Type B pancreatic cell (in vitro differentiated cells): Measurements from ENCODE around the gene ATG3. TPM values are rescaled to one million over a fixed set of nuclear protein-coding genes. Genes with fewer than 3 reads are reported as not detected.
"Not testable (repeated sequence)": the region's sequence is repeated elsewhere in the genome, so short reads cannot be mapped to it uniquely, and the experiment has no call there.

ENCODE experiments used
- DNase-seq: peaks from one replicate; pipeline ENCODE4 v3.0.0; 2021; ENCODE audit warnings: mixed read lengths; ENCODE audit not compliant: unreplicated experiment; ENCODE audit errors: extremely low spot score
- H3K27ac Mint-ChIP-seq: 2 replicates; pipeline ENCODE4 v1.8.0; 2021; ENCODE audit warnings: mild to moderate bottlenecking, mixed read lengths
- H3K27me3 Mint-ChIP-seq: 2 replicates; pipeline ENCODE4 v1.8.0; 2021; ENCODE audit warnings: mixed read lengths
- H3K36me3 Mint-ChIP-seq: 2 replicates; pipeline ENCODE4 v1.8.0; 2021; ENCODE audit warnings: mixed read lengths
- H3K4me1 Mint-ChIP-seq: one replicate; pipeline ENCODE4 v1.8.0; 2021; ENCODE audit warnings: mixed read lengths; ENCODE audit not compliant: unreplicated experiment
- H3K4me3 Mint-ChIP-seq: 2 replicates; pipeline ENCODE4 v1.8.0; 2021; ENCODE audit warnings: mild to moderate bottlenecking, mixed read lengths
- H3K9me3 Mint-ChIP-seq: 2 replicates; pipeline ENCODE4 v1.8.0; 2021; ENCODE audit warnings: mixed read lengths
- total RNA-seq: library from RNA; stranded (reverse); gene quantifications from 2 replicates; pipeline ENCODE4 v1.2.1, GENCODE V29; 2021; ENCODE audit warnings: low replicate concordance
- TF ChIP-seq, protein P1 (sequence below): fragments of 200-600 bp; sonication (generic); conservative IDR thresholded peaks from 2 replicates; pipeline ENCODE4 v1.5.0; 2021; ENCODE audit warnings: antibody characterized with exemption, mild to moderate bottlenecking

Gene ATG3
- total RNA-seq, 1 donor from 2014 or later: 35.3 TPM

DNA sequence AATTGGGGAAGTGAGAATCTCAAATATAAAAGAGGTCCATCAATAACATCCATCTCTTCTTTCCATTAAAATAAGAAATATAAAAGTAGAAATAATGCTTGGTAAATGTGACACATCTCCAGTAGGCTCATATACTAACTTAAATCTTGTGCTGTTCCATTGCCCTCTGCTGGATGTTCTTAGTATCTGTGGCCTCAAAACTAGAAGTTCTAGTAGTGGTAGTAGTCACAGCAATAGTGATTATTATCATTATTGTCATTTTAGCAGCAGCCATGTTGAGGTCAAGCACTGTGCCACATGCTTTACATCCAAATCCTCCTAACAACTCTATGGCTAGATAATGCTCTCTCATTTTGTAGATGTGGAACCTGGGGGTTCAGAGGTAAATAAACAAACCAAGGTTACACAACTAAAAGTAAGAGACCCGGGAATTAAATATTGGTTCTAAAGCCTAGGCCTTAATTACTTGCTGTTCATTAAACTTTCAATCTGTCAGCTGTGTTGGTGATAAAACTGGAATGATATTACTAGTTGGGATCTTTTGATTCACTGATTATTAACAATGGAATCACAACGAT is 42.2 kb downstream of the ATG3 start:
- H3K27me3 Mint-ChIP-seq: no peaks in the 10 kb centered on the region
- H3K4me3 Mint-ChIP-seq: no peak overlapping the region
- DNase-seq: no peak
- no peak overlapping the region for H3K27ac Mint-ChIP-seq
- TF ChIP-seq, protein P1, sequence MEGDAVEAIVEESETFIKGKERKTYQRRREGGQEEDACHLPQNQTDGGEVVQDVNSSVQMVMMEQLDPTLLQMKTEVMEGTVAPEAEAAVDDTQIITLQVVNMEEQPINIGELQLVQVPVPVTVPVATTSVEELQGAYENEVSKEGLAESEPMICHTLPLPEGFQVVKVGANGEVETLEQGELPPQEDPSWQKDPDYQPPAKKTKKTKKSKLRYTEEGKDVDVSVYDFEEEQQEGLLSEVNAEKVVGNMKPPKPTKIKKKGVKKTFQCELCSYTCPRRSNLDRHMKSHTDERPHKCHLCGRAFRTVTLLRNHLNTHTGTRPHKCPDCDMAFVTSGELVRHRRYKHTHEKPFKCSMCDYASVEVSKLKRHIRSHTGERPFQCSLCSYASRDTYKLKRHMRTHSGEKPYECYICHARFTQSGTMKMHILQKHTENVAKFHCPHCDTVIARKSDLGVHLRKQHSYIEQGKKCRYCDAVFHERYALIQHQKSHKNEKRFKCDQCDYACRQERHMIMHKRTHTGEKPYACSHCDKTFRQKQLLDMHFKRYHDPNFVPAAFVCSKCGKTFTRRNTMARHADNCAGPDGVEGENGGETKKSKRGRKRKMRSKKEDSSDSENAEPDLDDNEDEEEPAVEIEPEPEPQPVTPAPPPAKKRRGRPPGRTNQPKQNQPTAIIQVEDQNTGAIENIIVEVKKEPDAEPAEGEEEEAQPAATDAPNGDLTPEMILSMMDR: peak; percentile 89
- H3K9me3 Mint-ChIP-seq: no peaks in the 10 kb centered on the region
- no peaks in the 10 kb centered on the region for H3K4me1 Mint-ChIP-seq
- H3K36me3 Mint-ChIP-seq: peaks cover under 1% of the 10 kb centered on the region

DNA sequence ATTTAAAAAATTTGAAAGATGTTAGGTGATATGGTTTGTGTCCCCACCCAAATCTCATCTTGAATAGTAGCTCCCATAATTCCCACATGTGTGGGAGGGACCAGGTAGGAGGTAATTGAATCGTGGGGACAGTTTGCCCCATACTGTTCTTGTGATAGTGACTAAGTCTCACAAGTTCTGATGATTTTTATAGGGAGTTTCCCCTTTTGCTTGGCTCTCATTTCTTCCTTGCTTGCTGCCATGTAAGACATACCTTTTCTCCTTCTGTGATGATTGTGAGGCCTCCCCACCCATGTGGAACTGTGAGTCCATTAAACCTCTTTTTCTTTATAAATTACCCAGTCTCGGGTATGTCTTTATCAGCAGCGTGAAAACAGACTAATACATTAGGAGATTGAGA is 42.8 kb downstream of the ATG3 start:
- DNase-seq, H3K27ac Mint-ChIP-seq: not testable (repeated sequence)

DNA sequence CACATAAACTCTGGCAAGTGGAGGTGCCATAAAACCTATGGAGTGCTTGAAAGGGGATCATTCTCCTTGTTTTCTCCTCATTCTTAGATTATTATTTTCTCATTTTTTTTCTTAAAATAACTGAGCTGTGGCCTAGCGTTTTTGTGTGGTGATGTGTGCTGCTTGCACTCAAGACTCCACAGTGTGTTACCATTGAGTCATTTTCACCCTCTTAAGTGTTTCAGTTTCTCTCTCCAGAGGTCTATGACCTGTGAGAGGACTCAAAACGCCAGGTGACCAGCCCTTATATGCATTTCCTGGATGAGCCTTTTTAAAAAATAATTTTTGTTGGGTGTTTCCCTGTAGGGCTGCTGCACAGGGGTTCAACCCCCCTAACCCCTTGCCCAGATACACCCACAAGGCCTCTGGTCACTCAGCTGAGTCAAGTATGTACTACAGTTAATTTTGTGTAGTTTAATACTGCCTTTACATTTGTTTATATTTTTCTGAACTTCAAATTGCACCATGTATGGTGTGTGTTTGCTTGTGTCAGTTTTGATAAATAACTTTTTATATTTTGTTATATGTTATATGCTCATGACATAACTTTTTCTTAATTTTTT is 47.1 kb downstream of the ATG3 start:
- H3K4me1 Mint-ChIP-seq: no peaks in the 10 kb centered on the region
- no peaks in the 10 kb centered on the region for H3K27me3 Mint-ChIP-seq
- peaks cover 6% of the 10 kb centered on the region for H3K9me3 Mint-ChIP-seq
- H3K4me3 Mint-ChIP-seq: no peak overlapping the region
- H3K27ac Mint-ChIP-seq: no peak overlapping the region
- peaks cover 3% of the 10 kb centered on the region for H3K36me3 Mint-ChIP-seq
- TF ChIP-seq, protein P1: no peak
- DNase-seq: no peak

More for the DNA sequence above, 42.8 kb downstream of the ATG3 start:
- not testable (repeated sequence) for H3K27me3 Mint-ChIP-seq, H3K4me1 Mint-ChIP-seq, H3K9me3 Mint-ChIP-seq, H3K4me3 Mint-ChIP-seq, H3K36me3 Mint-ChIP-seq

DNA sequence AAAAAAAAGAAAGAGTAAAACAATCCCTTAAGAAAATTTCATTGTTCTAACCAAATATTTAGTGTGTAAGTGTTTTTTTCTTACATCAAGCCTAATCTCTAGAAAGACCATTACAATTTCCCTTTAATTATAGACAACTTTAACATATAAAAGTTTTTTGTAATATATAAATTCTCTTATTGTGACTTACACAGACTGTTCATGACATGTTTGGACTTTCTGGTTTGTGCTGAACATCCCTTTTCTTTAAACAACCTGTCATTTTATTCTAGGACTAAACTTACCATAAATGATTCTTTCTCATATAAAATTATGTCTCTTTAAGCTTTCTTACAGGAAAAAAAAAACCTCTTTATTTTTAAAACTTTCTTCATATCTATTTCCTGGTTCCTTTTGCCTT is 49.4 kb downstream of the ATG3 start:
- H3K27ac Mint-ChIP-seq: no peak overlapping the region
- H3K9me3 Mint-ChIP-seq: peaks cover 6% of the 10 kb centered on the region
- no peaks in the 10 kb centered on the region for H3K4me1 Mint-ChIP-seq
- DNase-seq: no peak
- TF ChIP-seq, protein P1: no peak
- H3K27me3 Mint-ChIP-seq: no peaks in the 10 kb centered on the region
- no peak overlapping the region for H3K4me3 Mint-ChIP-seq
- H3K36me3 Mint-ChIP-seq: peaks cover 3% of the 10 kb centered on the region

DNA sequence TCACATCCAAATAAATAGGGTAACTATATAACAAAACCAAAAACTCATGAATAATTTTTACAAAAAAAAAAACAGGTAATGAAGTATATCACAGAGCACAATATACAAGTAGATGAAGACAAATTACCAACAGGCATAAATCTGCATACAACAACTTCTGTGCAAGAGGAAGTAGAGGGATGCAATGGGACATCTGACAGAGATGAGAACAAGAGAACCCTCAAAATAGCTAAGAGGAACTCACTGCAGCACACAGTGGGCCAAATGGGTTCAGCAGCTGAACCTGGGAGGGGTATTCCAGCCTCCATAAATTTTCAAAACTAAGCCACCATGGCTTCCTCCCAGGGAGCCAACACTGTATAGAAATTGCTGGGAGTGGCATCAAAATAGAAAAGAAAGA is 52.9 kb downstream of the ATG3 start:
- no peak for DNase-seq

DNA sequence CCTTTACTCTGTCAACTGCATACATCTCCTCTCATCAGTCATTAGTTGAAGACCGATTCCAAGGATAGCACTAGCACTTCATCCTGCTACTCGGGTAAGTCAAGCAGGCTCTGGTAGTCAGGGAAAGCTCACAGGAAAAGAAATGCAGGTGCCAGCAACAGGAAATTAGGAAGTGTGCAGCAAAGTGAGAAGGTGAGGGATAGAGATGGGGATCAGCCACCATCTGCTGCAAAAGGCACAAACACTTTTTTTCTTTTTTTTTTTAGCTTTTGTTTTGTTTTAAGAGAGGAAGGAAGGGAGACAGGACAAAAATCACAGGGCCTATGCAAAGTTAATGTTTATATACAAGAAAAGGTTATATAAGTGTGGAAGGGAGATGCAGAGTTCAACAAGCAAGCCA is 53.5 kb downstream of the ATG3 start:
- H3K27me3 Mint-ChIP-seq: no peaks in the 10 kb centered on the region
- peaks cover 6% of the 10 kb centered on the region for H3K9me3 Mint-ChIP-seq
- H3K36me3 Mint-ChIP-seq: peaks cover 3% of the 10 kb centered on the region
- no peak overlapping the region for H3K27ac Mint-ChIP-seq
- TF ChIP-seq, protein P1: no peak
- H3K4me1 Mint-ChIP-seq: no peaks in the 10 kb centered on the region
- H3K4me3 Mint-ChIP-seq: no peak overlapping the region
- no peak for DNase-seq

More for the DNA sequence above, 52.9 kb downstream of the ATG3 start:
- H3K4me1 Mint-ChIP-seq: no peaks in the 10 kb centered on the region
- H3K27ac Mint-ChIP-seq: no peak overlapping the region
- no peak overlapping the region for H3K4me3 Mint-ChIP-seq
- H3K9me3 Mint-ChIP-seq: peaks cover 6% of the 10 kb centered on the region
- TF ChIP-seq, protein P1: no peak
- no peaks in the 10 kb centered on the region for H3K27me3 Mint-ChIP-seq
- H3K36me3 Mint-ChIP-seq: peaks cover 3% of the 10 kb centered on the region
